Liver (tissue), 9 donors: ENCODE measurements around the gene RALGPS2. TPM values are rescaled to one million over a fixed set of nuclear protein-coding genes. Genes with fewer than 3 reads are reported as not detected.

Experiments
- DNase-seq: peaks from one replicate; pipeline ENCODE4 v3.0.0-alpha.2; 2017; ENCODE audit warnings: low spot score
- H3K27ac ChIP-seq, 2 donors: one replicate each; pipeline ENCODE4 v1.7.0; 2013; ENCODE audit warnings: inconsistent platforms in 2 of 2, low read length in 2 of 2, control low read depth in 1 of 2, low read depth in 1 of 2, mild to moderate bottlenecking in 1 of 2
- H3K27me3 ChIP-seq, 4 donors: one replicate each; pipeline versions ENCODE4 v1.6.1 to v1.7.0; 2013; ENCODE audit warnings: low read length in 3 of 4, inconsistent platforms in 1 of 4, mild to moderate bottlenecking in 1 of 4, moderate library complexity in 1 of 4; ENCODE audit not compliant: control insufficient read depth in 4 of 4, insufficient read depth in 4 of 4
- H3K36me3 ChIP-seq, 4 donors: one replicate each; pipeline versions ENCODE4 v1.6.1 to v1.7.0; 2013; ENCODE audit warnings: low read length in 3 of 4, mild to moderate bottlenecking in 3 of 4, low read depth in 1 of 4, moderate library complexity in 1 of 4; ENCODE audit not compliant: control insufficient read depth in 4 of 4, insufficient read depth in 3 of 4
- H3K4me1 ChIP-seq, 4 donors: one replicate each; pipeline versions ENCODE4 v1.6.1 to v1.7.0; 2013; ENCODE audit warnings: low read length in 3 of 4, mild to moderate bottlenecking in 3 of 4, moderate library complexity in 1 of 4; ENCODE audit not compliant: control insufficient read depth in 4 of 4, insufficient read depth in 4 of 4
- H3K4me3 ChIP-seq, 3 donors: one replicate each; pipeline versions ENCODE4 v1.6.1 to v1.7.0; 2013; ENCODE audit warnings: low read length in 3 of 3, control low read depth in 1 of 3, low read depth in 1 of 3, mild to moderate bottlenecking in 1 of 3
- H3K9ac ChIP-seq, 2 donors: one replicate each; pipeline ENCODE4 v1.7.0; 2013; ENCODE audit warnings: low read length in 2 of 2, mild to moderate bottlenecking in 2 of 2, moderate library complexity in 2 of 2, control low read depth in 1 of 2, low read depth in 1 of 2
- H3K9me3 ChIP-seq, 4 donors: one replicate each; pipeline versions ENCODE4 v1.6.1 to v1.7.0; 2013; ENCODE audit warnings: low read length in 3 of 4; ENCODE audit not compliant: control insufficient read depth in 4 of 4
- EGR1 ChIP-seq, 2 donors: IDR thresholded peaks; 2 replicates each; pipeline ENCODE4 v1.6.1; 2016 to 2018; ENCODE audit warnings: antibody characterized with exemption in 2 of 2, low read depth in 2 of 2
- FOXA1 ChIP-seq: IDR thresholded peaks from 2 replicates; pipeline ENCODE4 v1.6.1; 2016; ENCODE audit warnings: antibody characterized with exemption
- FOXA2 ChIP-seq: IDR thresholded peaks from 2 replicates; pipeline ENCODE4 v1.6.1; 2016; ENCODE audit warnings: antibody characterized with exemption
- GABPA ChIP-seq, 2 donors: IDR thresholded peaks in 1 of 2; conservative IDR thresholded peaks in 1 of 2; 2 replicates each; pipeline ENCODE4 v1.6.1; 2016; ENCODE audit warnings: antibody characterized with exemption in 2 of 2, mild to moderate bottlenecking in 1 of 2, moderate library complexity in 1 of 2
- HNF4A ChIP-seq, 2 donors: conservative IDR thresholded peaks; 2 replicates each; pipeline ENCODE4 v1.6.1; 2016; ENCODE audit warnings: antibody characterized with exemption in 2 of 2, mild to moderate bottlenecking in 2 of 2
- HNF4G ChIP-seq: IDR thresholded peaks from 2 replicates; pipeline ENCODE4 v1.6.1; 2016; ENCODE audit warnings: antibody characterized with exemption
- JUND ChIP-seq, 2 donors: IDR thresholded peaks; 2 replicates each; pipeline ENCODE4 v1.6.1; 2016; ENCODE audit warnings: antibody characterized with exemption in 2 of 2
- NR2F2 ChIP-seq: IDR thresholded peaks from 2 replicates; pipeline ENCODE4 v1.6.1; 2016; ENCODE audit warnings: antibody characterized with exemption
- RAD21 ChIP-seq, 2 donors: IDR thresholded peaks; 2 replicates each; pipeline ENCODE4 v1.6.1; 2016; ENCODE audit warnings: antibody characterized with exemption in 2 of 2, mild to moderate bottlenecking in 2 of 2
- RXRA ChIP-seq, 2 donors: IDR thresholded peaks; 2 replicates each; pipeline ENCODE4 v1.6.1; 2017 to 2018; ENCODE audit warnings: antibody characterized with exemption in 2 of 2, mild to moderate bottlenecking in 1 of 2
- SP1 ChIP-seq: IDR thresholded peaks from 2 replicates; pipeline ENCODE4 v1.6.1; 2018; ENCODE audit warnings: antibody characterized with exemption, mild to moderate bottlenecking
- TAF1 ChIP-seq: conservative IDR thresholded peaks from 2 replicates; pipeline ENCODE4 v1.6.1; 2016; ENCODE audit warnings: antibody characterized with exemption, mild to moderate bottlenecking
- YY1 ChIP-seq: IDR thresholded peaks from 2 replicates; pipeline ENCODE4 v1.6.1; 2016; ENCODE audit warnings: antibody characterized with exemption, mild to moderate bottlenecking
- WGBS: extraction: QIAGEN DNeasy Blood & Tissue Kit; methylation state at CpG from one replicate; pipeline ENCODE4 v1.1.7; 2013; 5-methylcytosine and 5-hydroxymethylcytosine counted together
- polyA plus RNA-seq, 2 donors: library from polyadenylated mRNA; stranded (reverse) in 1 of 2; unstranded in 1 of 2; fragments of 200-250 nt in 1 of 2; fragments of >200 nt in 1 of 2; fragmentation: Nextera tagmentation in 1 of 2; extraction: Ambion mirVana in 1 of 2; gene quantifications; one replicate each; pipeline versions ENCODE4 v1.2.1 to v1.2.3, GENCODE V29; 2013 to 2015
- total RNA-seq, 2 donors: library from RNA; depleted of rRNA; stranded (reverse); fragments of >200 nt; gene quantifications; one replicate each; pipeline ENCODE4 v1.2.3, GENCODE V29; 2014
- TF ChIP-seq, protein P1 (sequence below): IDR thresholded peaks from 2 replicates; pipeline ENCODE4 v1.6.1; 2016; ENCODE audit warnings: antibody characterized with exemption, mild to moderate bottlenecking
- TF ChIP-seq, protein P2 (sequence below): IDR thresholded peaks from 2 replicates; pipeline ENCODE4 v1.6.1; 2016; ENCODE audit warnings: antibody characterized with exemption
- TF ChIP-seq, protein P3 (sequence below): IDR thresholded peaks from 2 replicates; pipeline ENCODE4 v1.6.1; 2016; ENCODE audit warnings: antibody characterized with exemption
- TF ChIP-seq, protein P4 (sequence below): IDR thresholded peaks from 2 replicates; pipeline ENCODE4 v1.6.1; 2016; ENCODE audit warnings: antibody characterized with exemption
- TF ChIP-seq, protein P5 (sequence below): fragments of 150-350 bp; IDR thresholded peaks from 2 replicates; pipeline ENCODE4 v1.5.1; 2017; ENCODE audit warnings: improper control_type of control experiment, low read depth, low read length; ENCODE audit not compliant: missing input control
- donor health status: healthy.
- donor health status: healthy.
- donor health status: healthy.
- donor health status: healthy.
- donor health status: healthy.

RALGPS2 gene
- total and polyA plus RNA-seq, 4 donors, result 8.1 to 39.2 (median 16.9) TPM

DNA sequence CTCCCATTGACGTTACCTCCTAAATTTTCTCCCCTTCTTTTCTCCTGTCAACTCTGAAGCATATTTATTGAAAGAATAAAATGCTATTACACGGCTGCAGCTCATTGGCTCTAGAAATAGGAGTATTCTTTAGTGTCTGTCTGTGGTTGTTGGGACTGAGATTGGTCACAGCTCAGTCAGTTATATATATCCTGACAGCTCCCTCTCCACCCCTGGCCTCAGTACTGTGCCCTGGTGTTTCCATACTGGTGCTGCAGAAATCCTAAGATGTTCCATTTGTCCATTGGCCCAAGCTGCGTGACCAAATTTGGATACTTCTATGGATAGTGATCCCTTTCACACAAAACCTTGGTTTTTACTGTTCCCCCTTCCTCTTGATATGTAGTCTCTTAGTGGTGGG, 67.3 kb downstream of the RALGPS2 start:
- Histone ChIP-seq H3K4me3 (no peak overlapping the region), H3K27me3 (no peaks in the 10 kb centered on the region), H3K36me3 (peaks cover 0 to 7% (median 2%) of the 10 kb centered on the region in 4 donors), H3K27ac (no peak overlapping the region), H3K4me1 (no peaks in the 10 kb centered on the region), H3K9me3 (no peaks in the 10 kb centered on the region), H3K9ac (no peak overlapping the region)
- no peak for DNase-seq
- no peak for TF ChIP-seq TAF1
- TF ChIP-seq, protein P1, sequence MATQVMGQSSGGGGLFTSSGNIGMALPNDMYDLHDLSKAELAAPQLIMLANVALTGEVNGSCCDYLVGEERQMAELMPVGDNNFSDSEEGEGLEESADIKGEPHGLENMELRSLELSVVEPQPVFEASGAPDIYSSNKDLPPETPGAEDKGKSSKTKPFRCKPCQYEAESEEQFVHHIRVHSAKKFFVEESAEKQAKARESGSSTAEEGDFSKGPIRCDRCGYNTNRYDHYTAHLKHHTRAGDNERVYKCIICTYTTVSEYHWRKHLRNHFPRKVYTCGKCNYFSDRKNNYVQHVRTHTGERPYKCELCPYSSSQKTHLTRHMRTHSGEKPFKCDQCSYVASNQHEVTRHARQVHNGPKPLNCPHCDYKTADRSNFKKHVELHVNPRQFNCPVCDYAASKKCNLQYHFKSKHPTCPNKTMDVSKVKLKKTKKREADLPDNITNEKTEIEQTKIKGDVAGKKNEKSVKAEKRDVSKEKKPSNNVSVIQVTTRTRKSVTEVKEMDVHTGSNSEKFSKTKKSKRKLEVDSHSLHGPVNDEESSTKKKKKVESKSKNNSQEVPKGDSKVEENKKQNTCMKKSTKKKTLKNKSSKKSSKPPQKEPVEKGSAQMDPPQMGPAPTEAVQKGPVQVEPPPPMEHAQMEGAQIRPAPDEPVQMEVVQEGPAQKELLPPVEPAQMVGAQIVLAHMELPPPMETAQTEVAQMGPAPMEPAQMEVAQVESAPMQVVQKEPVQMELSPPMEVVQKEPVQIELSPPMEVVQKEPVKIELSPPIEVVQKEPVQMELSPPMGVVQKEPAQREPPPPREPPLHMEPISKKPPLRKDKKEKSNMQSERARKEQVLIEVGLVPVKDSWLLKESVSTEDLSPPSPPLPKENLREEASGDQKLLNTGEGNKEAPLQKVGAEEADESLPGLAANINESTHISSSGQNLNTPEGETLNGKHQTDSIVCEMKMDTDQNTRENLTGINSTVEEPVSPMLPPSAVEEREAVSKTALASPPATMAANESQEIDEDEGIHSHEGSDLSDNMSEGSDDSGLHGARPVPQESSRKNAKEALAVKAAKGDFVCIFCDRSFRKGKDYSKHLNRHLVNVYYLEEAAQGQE, result no peak
- TF ChIP-seq RXRA (IDR thresholded peaks at IDR 0.05), result no peak
- TF ChIP-seq HNF4A (conservative IDR thresholded peaks at IDR 0.05), result no peak
- no peak for TF ChIP-seq FOXA2
- no peak for TF ChIP-seq GABPA (IDR thresholded peaks at IDR 0.05 in 1 of 2, conservative IDR thresholded peaks at IDR 0.05 in 1 of 2)
- TF ChIP-seq FOXA1, result no peak
- no peak for TF ChIP-seq HNF4G
- no peak for TF ChIP-seq NR2F2
- TF ChIP-seq RAD21 (IDR thresholded peaks at IDR 0.05), result no peak
- TF ChIP-seq YY1, result no peak
- TF ChIP-seq, protein P2, sequence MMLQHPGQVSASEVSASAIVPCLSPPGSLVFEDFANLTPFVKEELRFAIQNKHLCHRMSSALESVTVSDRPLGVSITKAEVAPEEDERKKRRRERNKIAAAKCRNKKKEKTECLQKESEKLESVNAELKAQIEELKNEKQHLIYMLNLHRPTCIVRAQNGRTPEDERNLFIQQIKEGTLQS, result no peak
- TF ChIP-seq, protein P3, sequence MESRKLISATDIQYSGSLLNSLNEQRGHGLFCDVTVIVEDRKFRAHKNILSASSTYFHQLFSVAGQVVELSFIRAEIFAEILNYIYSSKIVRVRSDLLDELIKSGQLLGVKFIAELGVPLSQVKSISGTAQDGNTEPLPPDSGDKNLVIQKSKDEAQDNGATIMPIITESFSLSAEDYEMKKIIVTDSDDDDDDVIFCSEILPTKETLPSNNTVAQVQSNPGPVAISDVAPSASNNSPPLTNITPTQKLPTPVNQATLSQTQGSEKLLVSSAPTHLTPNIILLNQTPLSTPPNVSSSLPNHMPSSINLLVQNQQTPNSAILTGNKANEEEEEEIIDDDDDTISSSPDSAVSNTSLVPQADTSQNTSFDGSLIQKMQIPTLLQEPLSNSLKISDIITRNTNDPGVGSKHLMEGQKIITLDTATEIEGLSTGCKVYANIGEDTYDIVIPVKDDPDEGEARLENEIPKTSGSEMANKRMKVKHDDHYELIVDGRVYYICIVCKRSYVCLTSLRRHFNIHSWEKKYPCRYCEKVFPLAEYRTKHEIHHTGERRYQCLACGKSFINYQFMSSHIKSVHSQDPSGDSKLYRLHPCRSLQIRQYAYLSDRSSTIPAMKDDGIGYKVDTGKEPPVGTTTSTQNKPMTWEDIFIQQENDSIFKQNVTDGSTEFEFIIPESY, result no peak
- TF ChIP-seq EGR1 (IDR thresholded peaks at IDR 0.05; ENCODE audit: low read depth in 2 of 2), result no peak
- TF ChIP-seq SP1, result no peak
- TF ChIP-seq, protein P4, sequence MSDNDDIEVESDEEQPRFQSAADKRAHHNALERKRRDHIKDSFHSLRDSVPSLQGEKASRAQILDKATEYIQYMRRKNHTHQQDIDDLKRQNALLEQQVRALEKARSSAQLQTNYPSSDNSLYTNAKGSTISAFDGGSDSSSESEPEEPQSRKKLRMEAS, result no peak
- TF ChIP-seq, protein P5, sequence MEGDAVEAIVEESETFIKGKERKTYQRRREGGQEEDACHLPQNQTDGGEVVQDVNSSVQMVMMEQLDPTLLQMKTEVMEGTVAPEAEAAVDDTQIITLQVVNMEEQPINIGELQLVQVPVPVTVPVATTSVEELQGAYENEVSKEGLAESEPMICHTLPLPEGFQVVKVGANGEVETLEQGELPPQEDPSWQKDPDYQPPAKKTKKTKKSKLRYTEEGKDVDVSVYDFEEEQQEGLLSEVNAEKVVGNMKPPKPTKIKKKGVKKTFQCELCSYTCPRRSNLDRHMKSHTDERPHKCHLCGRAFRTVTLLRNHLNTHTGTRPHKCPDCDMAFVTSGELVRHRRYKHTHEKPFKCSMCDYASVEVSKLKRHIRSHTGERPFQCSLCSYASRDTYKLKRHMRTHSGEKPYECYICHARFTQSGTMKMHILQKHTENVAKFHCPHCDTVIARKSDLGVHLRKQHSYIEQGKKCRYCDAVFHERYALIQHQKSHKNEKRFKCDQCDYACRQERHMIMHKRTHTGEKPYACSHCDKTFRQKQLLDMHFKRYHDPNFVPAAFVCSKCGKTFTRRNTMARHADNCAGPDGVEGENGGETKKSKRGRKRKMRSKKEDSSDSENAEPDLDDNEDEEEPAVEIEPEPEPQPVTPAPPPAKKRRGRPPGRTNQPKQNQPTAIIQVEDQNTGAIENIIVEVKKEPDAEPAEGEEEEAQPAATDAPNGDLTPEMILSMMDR, result no peak
- TF ChIP-seq JUND (IDR thresholded peaks at IDR 0.05), result no peak
- WGBS, result 95% methylated on average over 3 of the region's 3 CpGs
